HEK293T (cell line): ENCODE results near the gene NCDN.

Source experiments
- CTCF ChIA-PET: fragments of 350-600 bp; formaldehyde crosslinking; extraction: SDS; loops from one replicate; lab custom pipeline; 2021; ENCODE audit warnings: antibody characterized with exemption, inconsistent platforms; lab: Yijun Ruan, JAX
- POLR2A ChIA-PET: fragments of 350-600 bp; formaldehyde crosslinking; extraction: SDS; loops from one replicate; lab custom pipeline; 2020; ENCODE audit warnings: antibody characterized with exemption, inconsistent platforms; lab: Yijun Ruan, JAX
- DNase-seq: peaks from one replicate; pipeline ENCODE4 v3.0.0; 2012; ENCODE audit warnings: mixed read lengths; ENCODE audit errors: extremely low spot score
- ARNT ChIP-seq: fragments of 450-650 bp; IDR thresholded peaks from 2 replicates; pipeline ENCODE4 v1.6.1; 2017; ENCODE audit warnings: mild to moderate bottlenecking
- BHLHE40 ChIP-seq: fragments of 450-650 bp; IDR thresholded peaks from 2 replicates; pipeline ENCODE4 v1.6.1; 2016; ENCODE audit warnings: mild to moderate bottlenecking, moderate library complexity, borderline replicate concordance
- CTBP1 ChIP-seq: fragments of 450-650 bp; IDR thresholded peaks from 2 replicates; pipeline ENCODE4 v1.6.1; 2016; ENCODE audit warnings: borderline replicate concordance
- ELF4 ChIP-seq: fragments of 450-650 bp; IDR thresholded peaks from 2 replicates; pipeline ENCODE4 v1.6.1; 2017; ENCODE audit warnings: antibody characterized with exemption
- FOXA1 ChIP-seq: fragments of 450-650 bp; IDR thresholded peaks from 2 replicates; pipeline ENCODE4 v1.6.1; 2016; ENCODE audit warnings: mild to moderate bottlenecking
- FOXK2 ChIP-seq: fragments of 450-650 bp; IDR thresholded peaks from 2 replicates; pipeline ENCODE4 v1.6.1; 2016; ENCODE audit warnings: mild to moderate bottlenecking
- FOXM1 ChIP-seq: fragments of 450-650 bp; IDR thresholded peaks from 2 replicates; pipeline ENCODE4 v1.6.1; 2017; ENCODE audit warnings: mild to moderate bottlenecking, borderline replicate concordance
- HDGF ChIP-seq: fragments of 450-650 bp; IDR thresholded peaks from 2 replicates; pipeline ENCODE4 v1.6.1; 2017; ENCODE audit warnings: antibody characterized with exemption, borderline replicate concordance
- L3MBTL2 ChIP-seq: fragments of 450-650 bp; conservative IDR thresholded peaks from 2 replicates; pipeline ENCODE4 v1.6.1; 2016; ENCODE audit warnings: mild to moderate bottlenecking
- LEF1 ChIP-seq: fragments of 450-650 bp; IDR thresholded peaks from 2 replicates; pipeline ENCODE4 v1.6.1; 2017; ENCODE audit warnings: mild to moderate bottlenecking, borderline replicate concordance
- NFRKB ChIP-seq: fragments of 450-650 bp; IDR thresholded peaks from 2 replicates; pipeline ENCODE4 v1.6.1; 2016; ENCODE audit warnings: mild to moderate bottlenecking, moderate library complexity
- PKNOX1 ChIP-seq: fragments of 450-650 bp; IDR thresholded peaks from 2 replicates; pipeline ENCODE4 v1.6.1; 2016
- SP1 ChIP-seq: fragments of 450-650 bp; IDR thresholded peaks from 2 replicates; pipeline ENCODE4 v1.6.1; 2017
- SUZ12 ChIP-seq: fragments of 450-650 bp; IDR thresholded peaks from 2 replicates; pipeline ENCODE4 v1.6.1; 2016; ENCODE audit warnings: mild to moderate bottlenecking
- TARDBP ChIP-seq: fragments of 450-650 bp; IDR thresholded peaks from 2 replicates; pipeline ENCODE4 v1.6.1; 2016
- ZNF384 ChIP-seq: fragments of 450-650 bp; IDR thresholded peaks from 2 replicates; pipeline ENCODE4 v1.6.1; 2016

The NCDN gene

GRCh38 chr1:35586808-35587207, 29.2 kb downstream of the NCDN start:
- CTCF ChIA-PET = no interaction called here
- POLR2A ChIA-PET = no interaction called here

GRCh38 chr1:35587736-35588135, 30.1 kb downstream of the NCDN start:
- ChIA-PET CTCF (no interaction called here), POLR2A (no interaction called here)
- TF ChIP-seq FOXA1 = no peak
- no peak for TF ChIP-seq ZNF384
- no peak for TF ChIP-seq BHLHE40
- TF ChIP-seq FOXK2 = no peak
- TF ChIP-seq FOXM1 = no peak
- no peak for TF ChIP-seq ARNT
- no peak for TF ChIP-seq SP1
- TF ChIP-seq TARDBP = no peak
- no peak for TF ChIP-seq PKNOX1
- TF ChIP-seq LEF1 = no peak
- no peak for TF ChIP-seq NFRKB
- no peak for TF ChIP-seq HDGF
- TF ChIP-seq CTBP1 = no peak
- no peak for TF ChIP-seq L3MBTL2
- no peak for TF ChIP-seq SUZ12
- TF ChIP-seq ELF4 = no peak
- DNase-seq = no peak

More at GRCh38 chr1:35586808-35587207, 29.2 kb downstream of the NCDN start:
- DNase-seq = no peak
- no peak for TF ChIP-seq ELF4
- TF ChIP-seq FOXK2 = no peak
- TF ChIP-seq CTBP1 = no peak
- no peak for TF ChIP-seq L3MBTL2
- TF ChIP-seq FOXA1 = no peak
- no peak for TF ChIP-seq LEF1
- no peak for TF ChIP-seq SUZ12
- no peak for TF ChIP-seq HDGF
- no peak for TF ChIP-seq SP1
- no peak for TF ChIP-seq PKNOX1
- TF ChIP-seq FOXM1 = no peak
- no peak for TF ChIP-seq TARDBP
- no peak for TF ChIP-seq NFRKB
- no peak for TF ChIP-seq ZNF384
- no peak for TF ChIP-seq ARNT

- POLR2A ChIA-PET = no interaction called here
- DNase-seq = no peak
- TF ChIP-seq ZNF384 (no peak), FOXM1 (no peak), FOXA1 (no peak)
- CTCF ChIA-PET = no interaction called here
Observed at GRCh38 chr1:35588197-35588910, 30.8 kb downstream of the NCDN start.

- DNase-seq = no peak
- CTCF ChIA-PET = no interaction called here
- no peak for TF ChIP-seq TARDBP
- no peak for TF ChIP-seq L3MBTL2
- TF ChIP-seq HDGF = no peak
- no peak for TF ChIP-seq FOXA1
- no peak for TF ChIP-seq LEF1
- no peak for TF ChIP-seq NFRKB
- no peak for TF ChIP-seq CTBP1
- no peak for TF ChIP-seq ZNF384
- no peak for TF ChIP-seq ARNT
- no peak for TF ChIP-seq BHLHE40
- TF ChIP-seq ELF4 = no peak
- no peak for TF ChIP-seq PKNOX1
- no peak for TF ChIP-seq SP1
- POLR2A ChIA-PET = no interaction called here
Observed at GRCh38 chr1:35589516-35590427, 32.2 kb downstream of the NCDN start.

GRCh38 chr1:35590476-35591040, 33.0 kb downstream of the NCDN start:
- ChIA-PET CTCF (no interaction called here), POLR2A (no interaction called here)
- TF ChIP-seq CTBP1 (no peak), ELF4 (no peak), ARNT (no peak), LEF1 (no peak), HDGF (no peak), FOXM1 (no peak), FOXK2 (no peak)
- DNase-seq = no peak
